K562 (cell line): ENCODE measurements around the gene RAB27B. TPM values are rescaled to one million over a fixed set of nuclear protein-coding genes. Genes with fewer than 3 reads are reported as not detected.

Experiments
- polyA plus RNA-seq, 8 experiments: library from polyadenylated mRNA; depleted of rRNA in 4 of 8; stranded (reverse) in 5 of 8; unstranded in 3 of 8; fragments of >200 nt; fragmentation: Nextera tagmentation in 2 of 8; fragmentation: Illumina TruSeq in 1 of 8; extraction: Ambion mirVana in 2 of 8; extraction: Trizol in 1 of 8; gene quantifications; 2 replicates each; pipeline versions ENCODE4 v1.2.1 to v1.2.3, GENCODE V29; 2011 to 2014; ENCODE audit warnings: inconsistent platforms in 1 of 8, missing spikeins in 1 of 8
- total RNA-seq, 7 experiments: library from RNA; depleted of rRNA in 6 of 7; stranded (reverse); fragments of >200 nt in 6 of 7; fragmentation: Illumina TruSeq in 2 of 7; extraction: Trizol in 2 of 7; gene quantifications; 2 replicates each; pipeline versions ENCODE4 v1.2.1 to v1.2.3, GENCODE V29; 2011 to 2021; ENCODE audit warnings: low replicate concordance in 1 of 7

The RAB27B gene
- total and polyA plus RNA-seq, 9 of the 15 experiments (the other 6 are each of a cell fraction or from before 2014, with no cell fraction given): 0.44 to 5.7 (median 1.2) TPM

Other genes with a start within 250 kb of the RAB27B start
- gene DYNAP, start 237.2 kb upstream of the RAB27B start, total RNA-seq (2014; rRNA removed): not detected in 2 replicates
- not detected in 2 replicates for gene DYNAP, start 237.2 kb upstream of the RAB27B start, total RNA-seq (2014; rRNA removed; fragmentation: Illumina TruSeq; extraction: Trizol)
- not detected in 2 replicates for gene DYNAP, start 237.2 kb upstream of the RAB27B start, total RNA-seq (2015; rRNA removed; fragmentation: Illumina TruSeq; extraction: Trizol)
- not detected in 2 replicates for gene DYNAP, start 237.2 kb upstream of the RAB27B start, total RNA-seq (2021)
- gene DYNAP, start 237.2 kb upstream of the RAB27B start, polyA plus RNA-seq (2011; rRNA removed): not detected in 2 replicates
- not detected in 2 replicates for gene DYNAP, start 237.2 kb upstream of the RAB27B start, polyA plus RNA-seq (2014; fragmentation: Illumina TruSeq; extraction: Trizol)
- not detected for gene DYNAP, start 237.2 kb upstream of the RAB27B start, polyA plus RNA-seq (2014; fragmentation: Nextera tagmentation; extraction: Ambion mirVana)
- not detected in 2 replicates for gene DYNAP, start 237.2 kb upstream of the RAB27B start, polyA plus RNA-seq (2014; rRNA removed)
- 0.78 and 1.9 TPM in 2 replicates for gene CCDC68, start 131.0 kb downstream of the RAB27B start, total RNA-seq (2014; rRNA removed)
- gene CCDC68, start 131.0 kb downstream of the RAB27B start, total RNA-seq (2014; rRNA removed; fragmentation: Illumina TruSeq; extraction: Trizol): 1.8 and 2.4 TPM in 2 replicates
- 1.5 and 1.7 TPM in 2 replicates for gene CCDC68, start 131.0 kb downstream of the RAB27B start, total RNA-seq (2015; rRNA removed; fragmentation: Illumina TruSeq; extraction: Trizol)
- 0.74 and 1.3 TPM in 2 replicates for gene CCDC68, start 131.0 kb downstream of the RAB27B start, total RNA-seq (2021)
- 0.85 and 4.5 TPM in 2 replicates for gene CCDC68, start 131.0 kb downstream of the RAB27B start, polyA plus RNA-seq (2011; rRNA removed)
- 1.4 and 1.8 TPM in 2 replicates for gene CCDC68, start 131.0 kb downstream of the RAB27B start, polyA plus RNA-seq (2014; fragmentation: Illumina TruSeq; extraction: Trizol)
- gene CCDC68, start 131.0 kb downstream of the RAB27B start, polyA plus RNA-seq (2014; fragmentation: Nextera tagmentation; extraction: Ambion mirVana): under 1 TPM; 0.28 TPM
- 1.1 and 2.1 TPM in 2 replicates for gene CCDC68, start 131.0 kb downstream of the RAB27B start, polyA plus RNA-seq (2014; rRNA removed)